ENCODE measurements around the gene MYLK.
"Not testable (repeated sequence)": the region's sequence is repeated elsewhere in the genome, so short reads cannot be mapped to it uniquely, and the experiment has no call there.

MYLK gene

DNA sequence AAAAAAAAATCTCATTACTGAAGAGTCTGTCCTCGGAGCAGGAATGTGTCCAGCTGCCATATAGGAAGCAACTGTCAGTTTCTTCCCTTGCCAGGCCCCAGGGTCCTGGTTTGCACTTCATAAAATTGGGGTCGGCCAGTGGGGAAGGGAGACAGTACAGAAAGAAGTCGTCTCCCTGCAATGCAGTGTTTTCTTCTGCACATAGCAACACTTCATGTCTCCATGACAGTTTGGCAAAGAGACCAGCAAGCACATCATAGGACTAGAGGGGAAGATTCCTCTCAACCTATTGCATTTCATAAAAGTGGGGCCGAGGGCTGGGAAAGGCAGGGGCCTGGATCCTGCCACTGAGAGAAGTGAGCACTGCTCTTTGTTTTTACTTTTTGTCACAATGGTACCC, 161.1 kb downstream of the MYLK start:
- no peak for DNase-seq (ENCODE audit: low spot score)

- DNase-seq (ENCODE audit: low spot score): no peak
Observed at GRCh38 chr3:123722456-123722855, 161.7 kb downstream of the MYLK start.

GRCh38 chr3:123722021-123722420, 162.1 kb downstream of the MYLK start:
- DNase-seq (ENCODE audit: low spot score): no peak

GRCh38 chr3:123721095-123721689, 162.9 kb downstream of the MYLK start:
- not testable (repeated sequence) for DNase-seq (ENCODE audit: low spot score)

DNA sequence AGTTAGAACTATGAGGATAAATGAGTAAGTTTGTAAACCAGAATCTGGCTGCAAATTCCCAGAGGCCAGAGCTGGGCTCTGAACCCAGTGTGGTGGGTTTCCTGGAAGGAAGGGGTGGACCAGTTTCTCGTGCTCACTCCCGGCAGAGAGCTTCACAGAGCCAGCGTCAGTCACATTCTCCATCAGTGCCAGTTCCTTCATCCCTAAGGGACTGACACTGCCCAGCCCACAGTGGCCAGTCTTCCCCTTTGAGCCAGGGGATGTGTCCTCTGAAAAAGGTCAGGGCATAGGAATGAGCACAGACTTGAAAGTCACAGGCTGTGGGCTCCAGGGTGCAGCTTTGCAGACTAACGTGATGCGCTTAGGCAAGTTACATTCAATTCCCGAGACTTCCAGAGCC, 163.5 kb downstream of the MYLK start:
- no peak for DNase-seq (ENCODE audit: low spot score)

DNA sequence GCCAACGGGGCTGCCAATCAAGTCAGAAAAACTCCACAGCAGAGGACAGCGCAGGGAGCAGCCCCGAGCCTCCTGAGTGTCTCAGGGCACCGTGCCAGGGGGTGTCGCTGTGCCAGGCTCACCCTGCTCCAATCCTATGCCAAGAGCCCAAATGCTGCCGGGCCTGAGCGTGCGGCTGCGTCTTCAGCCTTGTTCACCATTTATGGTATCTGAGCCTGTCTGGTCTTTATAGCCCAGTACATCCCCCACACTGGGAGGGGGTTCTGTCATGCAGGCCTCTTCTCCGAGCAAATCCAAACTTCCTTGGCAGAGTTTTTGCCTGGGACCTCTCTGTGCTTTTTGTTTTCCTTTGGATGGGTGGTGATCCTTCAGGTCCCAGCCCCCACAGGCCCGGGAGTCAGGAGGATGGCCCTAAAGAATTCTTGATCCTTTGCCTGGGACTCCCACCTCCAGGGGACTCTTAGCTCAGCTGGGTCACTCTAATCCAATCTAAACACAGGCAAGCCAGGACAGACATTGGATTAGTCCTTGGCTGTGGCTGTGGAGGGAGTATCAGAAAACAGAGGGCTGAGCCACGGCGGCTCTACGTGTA, 164.2 kb downstream of the MYLK start:
- DNase-seq (ENCODE audit: low spot score): no peak

GRCh38 chr3:123719061-123719756, 164.9 kb downstream of the MYLK start:
- DNase-seq (ENCODE audit: low spot score): peak; percentile 83

DNA sequence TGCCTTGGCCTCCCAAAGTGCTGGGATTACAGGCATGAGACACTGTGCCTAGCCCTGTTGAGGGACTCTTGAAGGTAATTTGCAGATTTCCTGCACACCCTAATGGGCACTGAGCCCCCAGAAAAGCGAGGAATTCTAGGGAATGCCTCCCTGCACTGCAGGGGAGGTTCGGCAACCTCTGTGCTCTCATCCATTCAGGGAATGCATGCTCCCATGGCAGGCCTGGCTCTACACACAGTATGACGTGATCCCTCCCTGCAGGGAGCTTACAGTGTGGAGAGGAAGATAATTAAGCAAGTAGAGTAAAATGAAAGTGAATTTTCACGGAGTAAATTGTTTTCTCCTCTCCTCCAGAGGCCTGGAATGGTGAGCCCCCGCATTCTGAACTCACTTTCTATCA, 166.0 kb downstream of the MYLK start:
- no peak for DNase-seq (ENCODE audit: low spot score)

- not testable (repeated sequence) for DNase-seq (ENCODE audit: low spot score)
Observed at GRCh38 chr3:123717451-123717850, 166.7 kb downstream of the MYLK start.

DNA sequence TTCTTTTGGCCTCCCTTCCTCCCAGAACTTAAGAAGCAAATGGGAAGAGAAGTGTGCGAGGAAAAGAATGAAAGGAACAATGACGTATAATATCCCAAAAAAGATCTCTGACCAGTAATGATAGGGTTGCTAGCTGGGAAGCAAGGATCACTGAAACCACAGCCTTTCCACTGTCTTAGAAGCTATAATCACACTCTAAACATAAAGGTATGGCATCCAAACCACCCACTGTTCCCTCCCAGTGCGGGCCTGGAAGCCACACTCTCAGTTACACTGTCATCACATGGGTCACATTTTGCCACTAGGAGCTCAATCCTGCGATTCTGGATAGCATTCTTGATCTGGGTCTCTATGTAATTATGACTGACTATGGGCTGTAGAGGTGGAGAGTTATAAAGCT, 167.7 kb downstream of the MYLK start:
- DNase-seq (ENCODE audit: low spot score): no peak

DNA sequence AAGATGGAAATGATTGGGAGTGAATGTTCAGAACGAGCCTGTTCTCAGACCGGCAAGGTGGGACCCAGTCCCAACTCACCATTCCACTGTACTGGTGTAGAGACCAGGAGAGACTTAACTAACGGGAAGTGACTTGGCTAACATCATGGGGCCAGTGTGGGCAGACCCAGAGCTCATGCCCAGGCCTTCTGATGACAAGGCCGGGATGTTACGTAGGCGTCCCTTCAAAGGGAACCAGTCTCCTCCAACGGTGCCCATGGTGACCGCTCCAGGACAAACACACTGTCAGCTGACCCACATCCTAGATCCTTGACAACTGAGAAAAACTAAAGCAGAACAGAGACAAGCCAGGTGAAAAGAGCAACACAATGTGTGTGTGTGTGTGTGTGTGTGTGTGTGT, 170.9 kb downstream of the MYLK start:
- DNase-seq (ENCODE audit: low spot score): no peak

- DNase-seq (ENCODE audit: low spot score): no peak
Observed at GRCh38 chr3:123712077-123712860, 171.9 kb downstream of the MYLK start.

GRCh38 chr3:123711356-123711755, 172.8 kb downstream of the MYLK start:
- no peak for DNase-seq (ENCODE audit: low spot score)

- DNase-seq (ENCODE audit: low spot score): no peak
Observed at GRCh38 chr3:123708531-123708930, 175.6 kb downstream of the MYLK start.

DNA sequence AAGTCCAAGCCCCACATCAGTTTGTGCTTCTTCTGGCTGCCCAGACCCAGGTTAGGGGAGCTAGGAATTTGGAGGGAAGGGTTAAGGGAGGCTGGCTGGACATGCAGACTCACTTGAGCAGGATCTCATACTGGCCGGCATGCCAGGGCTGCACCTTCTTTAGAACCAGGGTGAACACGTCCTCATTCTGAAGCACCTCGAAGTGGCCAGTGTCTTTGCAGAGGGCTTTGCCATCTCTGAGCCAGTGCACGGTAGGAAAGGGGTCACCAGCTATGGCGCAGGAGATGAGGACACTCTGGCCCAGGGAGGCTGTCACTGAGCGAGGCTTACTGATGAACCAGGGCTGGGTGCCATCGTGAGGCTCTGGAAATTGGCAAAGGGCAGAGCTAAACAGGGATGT, 176.5 kb downstream of the MYLK start:
- DNase-seq (ENCODE audit: low spot score): not testable (repeated sequence)

GRCh38 chr3:123706871-123707270, 177.3 kb downstream of the MYLK start:
- no peak for DNase-seq (ENCODE audit: low spot score)

DNA sequence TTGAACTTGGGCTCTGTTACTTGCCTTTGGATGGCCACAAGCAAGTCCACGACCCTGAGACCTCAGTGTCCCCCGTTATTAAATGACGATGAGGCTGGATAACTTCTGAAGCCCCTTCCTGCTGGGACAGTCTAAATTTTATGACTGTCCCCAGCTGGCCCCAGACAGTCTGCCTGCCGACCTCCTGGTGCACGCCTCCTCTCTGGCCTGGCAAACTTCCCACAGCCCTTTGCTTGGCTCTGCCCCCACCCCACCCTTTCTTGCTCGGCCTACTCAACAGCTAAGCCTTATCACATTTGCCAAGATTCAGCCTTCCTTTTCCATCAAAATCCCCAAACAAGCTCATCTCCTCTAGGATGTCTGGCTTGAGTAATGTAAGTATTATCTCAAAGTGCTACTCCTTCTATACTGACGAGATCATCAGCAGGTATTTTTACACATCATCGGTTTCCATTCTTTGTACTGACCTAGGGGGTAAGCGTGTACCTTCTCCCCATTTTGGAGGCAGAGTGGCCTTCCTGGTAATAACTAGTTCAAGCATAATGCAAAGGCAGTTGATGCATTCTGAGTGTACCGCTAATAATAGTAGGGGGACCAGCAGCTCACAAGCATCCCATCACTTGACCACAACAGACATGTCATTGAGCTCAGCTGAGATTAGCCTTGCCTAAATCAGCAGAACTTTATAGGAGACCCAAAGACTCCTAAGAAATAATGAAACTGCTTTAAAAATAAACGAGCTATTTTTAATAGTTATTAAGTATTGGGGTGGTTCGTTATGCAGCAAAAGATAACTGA, 178.4 kb downstream of the MYLK start:
- no peak for DNase-seq (ENCODE audit: low spot score)

- DNase-seq (ENCODE audit: low spot score): not testable (repeated sequence)
Observed at GRCh38 chr3:123703663-123704062, 180.5 kb downstream of the MYLK start.

- no peak for DNase-seq (ENCODE audit: low spot score)
Observed at GRCh38 chr3:123702720-123703119, 181.4 kb downstream of the MYLK start.

DNA sequence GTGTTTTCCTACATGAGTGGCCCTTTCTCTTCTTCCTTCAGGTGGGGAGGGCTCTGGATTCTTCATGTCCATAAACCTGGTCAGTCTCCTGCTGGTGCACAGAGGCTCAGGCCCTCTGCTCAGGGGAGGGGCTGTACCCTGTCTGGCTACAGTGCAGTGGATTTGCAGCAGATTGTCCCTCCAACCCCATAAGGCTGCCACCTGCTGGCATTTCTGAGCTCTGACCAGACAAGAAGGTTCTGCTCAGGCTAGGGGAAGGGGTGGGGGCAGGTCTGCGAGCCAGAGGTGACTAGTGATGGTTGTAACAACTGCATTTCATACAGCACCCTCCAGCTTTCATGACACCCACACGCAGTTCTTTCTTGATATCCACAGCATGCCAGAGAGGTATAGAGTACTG, 182.1 kb downstream of the MYLK start:
- peak; percentile 56 for DNase-seq (ENCODE audit: low spot score)

DNA sequence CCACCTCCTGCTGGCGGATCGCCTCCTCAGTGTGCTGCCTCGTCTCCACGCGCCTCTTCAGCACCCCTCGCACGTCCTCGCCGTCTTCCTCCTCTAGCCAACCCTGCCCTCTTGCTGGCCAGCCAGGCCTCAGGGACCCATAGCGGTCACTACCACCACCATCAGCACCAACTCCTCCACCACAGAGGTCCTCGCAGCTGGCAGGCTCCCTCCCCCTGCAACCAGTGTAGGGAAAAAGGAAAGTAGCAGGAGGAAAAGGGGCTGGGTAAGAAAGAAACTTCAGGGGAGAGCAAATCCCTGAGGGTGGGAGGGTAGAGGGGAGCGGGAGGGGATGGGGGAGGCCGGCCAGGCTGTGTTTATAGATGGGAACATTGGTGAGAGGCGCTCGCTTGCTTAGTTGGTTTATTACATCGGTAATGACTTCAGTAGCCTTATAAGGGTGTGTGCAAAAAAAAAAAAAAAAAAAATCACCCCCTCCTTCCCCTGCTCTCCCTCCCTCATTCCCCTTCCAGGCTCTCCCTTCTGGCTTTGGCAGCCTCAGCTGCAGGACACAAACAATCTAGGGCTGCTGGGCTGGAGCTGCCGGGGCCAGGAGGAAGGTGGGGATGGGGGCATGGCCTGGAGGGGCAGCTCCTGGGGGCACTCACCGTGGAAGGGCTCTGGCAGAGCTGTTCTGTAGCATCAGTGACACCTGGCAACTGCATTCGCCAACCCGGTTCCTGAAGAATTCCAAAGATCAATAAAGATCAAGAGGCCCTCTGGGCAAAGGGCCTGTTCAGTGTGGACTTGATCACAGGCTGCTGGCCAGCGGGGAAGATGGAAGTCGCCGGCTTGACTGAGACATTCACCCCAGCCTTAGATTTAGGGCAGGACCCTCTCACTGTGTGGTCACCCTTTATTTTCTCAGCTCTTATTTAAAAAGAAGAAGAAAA, 183.1 kb downstream of the MYLK start:
- DNase-seq (ENCODE audit: low spot score): no peak
